Prostate gland (tissue), 2 donors: ENCODE results near the gene TTLL6.

ENCODE experiments used
- CTCF ChIP-seq, 4 experiments: fragments of 200-600 bp in 2 of 4; fragments of 450-650 bp in 2 of 4; sonication (generic) in 2 of 4; IDR thresholded peaks; 1 replicate in 3 of 4; 2 replicates in 1 of 4; pipeline ENCODE4 v1.5.1; 2016 to 2019; ENCODE audit warnings: antibody characterized with exemption in 4 of 4, mild to moderate bottlenecking in 2 of 4, moderate library complexity in 2 of 4
- POLR2A ChIP-seq: fragments of 450-650 bp; IDR thresholded peaks from one replicate; pipeline ENCODE4 v1.6.1; 2016; ENCODE audit warnings: antibody characterized with exemption, mild to moderate bottlenecking

- TF ChIP-seq CTCF (IDR thresholded peaks at IDR 0.05) (no peak), POLR2A (no peak)
Measured at GRCh38 chr17:48755356-48755755, 61.7 kb downstream of the TTLL6 start.
